ENCODE data around the gene TESK2. TPM values are rescaled to one million over a fixed set of nuclear protein-coding genes. Genes with fewer than 3 reads are reported as not detected.
A peak's percentile ranks its signal among the peaks of the same experiment; 100 is the strongest.

TESK2 gene
- total RNA-seq, 1 experiment from 2014 or later: not detected

DNA sequence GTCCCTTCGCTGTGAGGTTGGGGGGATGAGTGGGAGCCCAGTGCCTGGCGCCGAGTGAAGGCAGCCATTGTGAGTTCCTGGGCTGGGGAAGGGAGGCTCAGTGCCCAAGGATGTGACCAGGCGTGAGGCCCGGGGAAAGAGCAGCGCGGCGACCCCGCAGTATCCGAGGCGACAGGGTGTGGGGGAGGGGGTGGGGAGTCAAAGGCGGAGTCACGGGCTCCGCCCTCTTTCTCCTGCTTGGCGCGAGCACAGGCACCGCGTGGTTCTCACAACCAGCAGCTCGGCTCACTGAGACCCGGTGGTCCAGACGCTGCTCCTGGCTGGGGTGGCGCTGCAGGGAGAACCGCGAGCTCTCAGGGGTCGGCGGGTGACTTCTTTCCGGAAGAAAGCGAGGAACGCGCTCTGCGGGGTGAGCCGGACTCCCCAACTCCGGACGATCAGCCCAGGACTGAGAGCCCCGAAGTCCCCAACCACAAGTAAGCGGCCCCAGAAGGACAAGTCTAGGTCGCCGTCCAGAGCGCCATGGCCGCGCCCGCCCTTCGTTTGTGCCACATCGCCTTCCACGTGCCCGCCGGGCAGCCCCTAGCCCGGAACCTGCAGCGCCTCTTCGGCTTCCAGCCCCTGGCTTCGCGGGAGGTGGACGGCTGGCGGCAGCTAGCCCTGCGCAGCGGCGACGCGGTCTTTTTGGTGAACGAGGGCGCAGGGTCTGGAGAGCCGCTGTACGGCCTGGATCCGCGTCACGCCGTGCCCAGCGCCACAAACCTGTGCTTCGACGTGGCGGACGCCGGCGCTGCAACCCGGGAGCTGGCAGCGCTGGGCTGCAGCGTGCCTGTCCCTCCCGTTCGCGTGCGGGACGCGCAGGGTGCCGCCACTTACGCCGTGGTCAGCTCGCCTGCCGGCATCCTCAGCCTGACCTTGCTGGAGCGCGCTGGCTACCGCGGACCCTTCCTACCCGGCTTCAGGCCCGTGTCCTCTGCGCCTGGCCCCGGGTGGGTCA, 164.0 kb downstream of the TESK2 start, which contains the start of gene HPDL:
TSS of gene HPDL (plus strand) at position 269 of the 997 bp plus-strand sequence. CDS start at position 523, 254 bp downstream.
- no peaks in the 10 kb centered on the region for H3K9me3 ChIP-seq
- peak; percentile 70 for DNase-seq
- no peaks in the 10 kb centered on the region for H3K27me3 ChIP-seq
- H3K4me3 ChIP-seq: peak within 1 kb of the TSS; percentile 40
- H3K36me3 ChIP-seq: no peaks in the 10 kb centered on the region

DNA sequence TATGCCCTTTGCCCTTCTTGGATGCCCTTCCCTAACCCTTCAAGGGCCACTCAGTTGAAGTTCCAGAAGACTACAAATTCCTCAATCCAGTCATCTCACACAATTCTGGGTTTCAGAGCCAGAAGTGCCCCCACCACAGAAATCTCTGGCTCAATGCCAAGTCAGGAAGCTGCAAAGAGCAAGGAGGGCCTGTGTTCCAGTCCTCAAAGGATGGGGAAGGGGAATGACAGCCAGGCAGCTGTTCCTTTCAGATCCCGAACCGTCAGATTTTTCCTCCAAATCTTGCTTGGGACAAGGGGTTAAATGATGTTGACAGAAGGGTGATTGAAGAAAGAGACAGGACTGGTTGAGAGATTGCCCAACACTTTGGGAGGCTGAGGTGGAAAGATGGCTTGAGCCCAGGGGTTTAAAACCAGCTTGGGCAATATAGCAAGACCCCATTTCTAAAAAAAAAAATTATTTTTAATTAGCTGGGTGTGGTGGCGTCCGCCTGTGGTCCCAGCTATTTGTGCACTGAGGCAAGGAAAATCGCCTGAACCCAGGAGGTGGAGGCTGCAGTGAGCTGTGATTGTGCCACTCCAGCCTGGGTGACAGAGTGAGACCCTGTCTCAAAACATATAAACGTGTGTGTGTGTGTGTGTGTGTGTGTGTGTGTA, 165.0 kb downstream of the TESK2 start:
- Histone ChIP-seq H3K4me3 (peak overlapping the region; percentile 40), H3K27me3 (no peaks in the 10 kb centered on the region), H3K36me3 (no peaks in the 10 kb centered on the region), H3K9me3 (no peaks in the 10 kb centered on the region)
- no peak for DNase-seq

DNA sequence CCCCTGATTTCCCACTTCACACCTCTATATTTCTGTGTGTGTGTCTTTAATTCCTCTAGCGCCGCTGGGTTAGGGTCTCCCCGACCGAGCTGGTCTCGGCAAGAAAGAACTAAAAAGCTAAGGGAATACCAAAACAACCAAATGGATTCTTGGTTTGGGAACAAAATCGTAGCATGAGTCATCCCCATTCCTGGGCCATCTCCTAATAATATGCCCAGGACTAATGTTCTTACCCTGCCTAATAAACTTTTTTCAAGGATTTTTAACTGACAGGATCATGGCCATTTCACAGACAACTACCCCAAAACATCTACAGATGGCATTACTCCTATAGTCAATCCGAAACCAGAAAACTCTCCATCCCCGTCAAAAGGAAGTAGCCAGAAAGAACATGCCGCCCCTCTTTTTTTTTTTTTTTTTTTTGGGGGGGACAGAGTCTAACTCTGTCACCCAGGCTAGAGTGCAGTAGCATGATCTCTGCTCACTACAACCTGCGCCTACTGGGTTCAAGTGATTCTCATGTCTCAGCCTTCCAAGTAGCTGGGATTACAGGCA, 168.4 kb downstream of the TESK2 start:
- DNase-seq: no peak

DNA sequence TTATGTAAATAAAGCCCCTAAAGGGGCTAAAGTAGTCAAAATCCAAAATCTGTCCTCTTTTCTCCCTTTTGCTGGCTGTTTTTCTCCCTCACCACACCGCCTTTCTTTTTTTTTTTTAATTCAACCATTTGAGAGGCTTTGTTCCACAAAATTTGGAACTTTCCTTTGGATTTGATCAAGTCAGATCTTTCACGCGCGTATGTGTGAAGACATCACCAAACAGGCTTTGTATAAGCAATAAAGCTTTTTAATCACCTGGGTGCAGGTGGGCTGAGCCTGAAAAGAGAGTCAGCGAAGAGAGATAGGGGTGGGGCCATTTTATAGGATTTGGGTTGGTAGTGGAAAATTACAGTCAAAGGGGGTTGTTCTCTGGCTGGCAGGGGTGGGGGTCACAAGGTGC, 169.5 kb downstream of the TESK2 start:
- DNase-seq: no peak
- Histone ChIP-seq H3K36me3 (no peaks in the 10 kb centered on the region), H3K27me3 (no peaks in the 10 kb centered on the region), H3K4me3 (no peak overlapping the region), H3K9me3 (no peaks in the 10 kb centered on the region)

More for the DNA sequence above, 168.4 kb downstream of the TESK2 start:
- Histone ChIP-seq H3K4me3 (no peak overlapping the region), H3K9me3 (no peaks in the 10 kb centered on the region), H3K27me3 (no peaks in the 10 kb centered on the region), H3K36me3 (no peaks in the 10 kb centered on the region)

DNA sequence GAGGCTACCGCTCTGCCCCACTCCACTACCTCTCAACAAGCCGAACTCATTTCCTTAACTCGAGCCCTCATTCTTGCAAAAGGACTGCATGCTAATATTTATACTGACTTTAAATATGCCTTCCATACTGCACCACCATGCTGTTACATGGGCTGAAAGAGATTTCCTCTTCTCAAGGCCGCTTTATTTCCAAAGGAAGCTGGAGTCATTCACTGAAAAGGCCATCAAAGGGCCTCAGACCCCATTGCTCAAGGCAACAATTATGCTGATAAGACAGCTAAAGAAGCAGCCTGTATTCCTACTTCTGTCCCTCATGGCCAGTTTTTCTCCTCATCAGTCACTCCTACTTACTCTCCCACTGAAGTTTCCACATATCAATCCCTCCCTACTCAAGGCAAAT, 171.2 kb downstream of the TESK2 start:
- Histone ChIP-seq H3K4me3 (no peak overlapping the region), H3K27me3 (no peaks in the 10 kb centered on the region), H3K9me3 (0 out of 2 replicates have a peak, but pooled peaks cover 2% of the 10 kb centered on the region), H3K36me3 (no peaks in the 10 kb centered on the region)
- DNase-seq: no peak

DNA sequence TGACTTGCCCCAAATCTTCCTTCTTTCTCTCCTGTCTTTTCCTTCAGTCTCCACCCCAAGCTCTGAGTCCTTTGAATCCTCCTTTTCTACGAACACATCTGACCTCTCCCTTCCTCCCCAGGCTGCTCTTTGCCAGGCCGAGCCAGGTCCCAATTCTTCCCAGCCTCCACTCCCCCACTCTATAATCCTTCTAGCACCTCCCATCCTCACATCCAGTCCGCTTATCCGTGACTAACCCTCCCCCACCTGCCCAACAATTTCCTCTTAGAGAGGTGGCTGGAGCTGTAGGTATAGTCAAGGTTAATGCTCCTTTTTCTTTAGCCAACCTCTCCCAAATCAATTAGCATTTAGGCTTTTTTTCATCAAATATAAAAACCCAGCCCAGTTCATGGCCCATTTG, 173.8 kb downstream of the TESK2 start:
- H3K36me3 ChIP-seq: no peaks in the 10 kb centered on the region
- DNase-seq: no peak
- H3K9me3 ChIP-seq: 0 out of 2 replicates have a peak, but pooled peaks cover 2% of the 10 kb centered on the region
- H3K4me3 ChIP-seq: no peak overlapping the region
- H3K27me3 ChIP-seq: no peaks in the 10 kb centered on the region

DNA sequence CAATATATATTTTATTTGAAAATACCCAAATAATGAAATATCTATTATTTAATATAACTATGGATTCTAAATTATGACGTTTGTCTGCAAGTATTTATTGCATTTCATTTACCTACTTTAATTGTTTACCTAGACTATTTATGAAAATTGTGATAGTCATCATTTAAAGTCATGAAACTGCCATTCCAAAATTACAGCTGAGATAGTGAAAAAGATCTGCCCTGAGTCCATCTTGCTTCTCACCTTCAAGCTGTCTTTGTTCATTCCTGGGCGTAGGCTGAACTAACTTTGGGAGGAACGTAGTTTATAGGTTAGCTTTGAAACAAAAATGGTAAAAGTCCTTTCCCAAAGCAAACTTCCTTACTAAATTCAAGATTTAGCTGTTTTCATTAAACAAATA, 176.7 kb downstream of the TESK2 start:
- DNase-seq: no peak
- H3K4me3 ChIP-seq: no peak overlapping the region
- H3K27me3 ChIP-seq: no peaks in the 10 kb centered on the region
- no peaks in the 10 kb centered on the region for H3K36me3 ChIP-seq
- H3K9me3 ChIP-seq: 0 out of 2 replicates have a peak, but pooled peaks cover 2% of the 10 kb centered on the region

DNA sequence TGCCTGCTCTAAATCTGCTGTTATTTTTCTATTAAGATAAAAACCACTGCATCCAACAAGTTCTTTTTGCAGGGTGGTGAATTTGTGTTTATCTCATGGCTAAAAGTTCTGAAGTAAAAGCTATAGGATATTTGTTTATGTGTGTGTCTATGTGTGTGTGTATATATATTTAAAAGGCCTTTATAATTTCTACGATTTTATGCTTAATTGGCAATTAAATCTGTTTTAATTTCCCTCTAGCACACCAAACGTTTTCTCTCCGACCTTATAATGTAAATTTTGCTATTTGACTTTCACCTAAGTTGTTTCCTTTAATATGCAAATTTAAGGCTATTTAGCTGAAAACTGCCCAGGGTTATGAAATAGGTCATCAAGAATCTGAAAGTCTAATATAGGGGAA, 184.1 kb downstream of the TESK2 start:
- no peak for DNase-seq
- Histone ChIP-seq H3K36me3 (no peaks in the 10 kb centered on the region), H3K4me3 (no peak overlapping the region), H3K27me3 (no peaks in the 10 kb centered on the region), H3K9me3 (no peaks in the 10 kb centered on the region)

DNA sequence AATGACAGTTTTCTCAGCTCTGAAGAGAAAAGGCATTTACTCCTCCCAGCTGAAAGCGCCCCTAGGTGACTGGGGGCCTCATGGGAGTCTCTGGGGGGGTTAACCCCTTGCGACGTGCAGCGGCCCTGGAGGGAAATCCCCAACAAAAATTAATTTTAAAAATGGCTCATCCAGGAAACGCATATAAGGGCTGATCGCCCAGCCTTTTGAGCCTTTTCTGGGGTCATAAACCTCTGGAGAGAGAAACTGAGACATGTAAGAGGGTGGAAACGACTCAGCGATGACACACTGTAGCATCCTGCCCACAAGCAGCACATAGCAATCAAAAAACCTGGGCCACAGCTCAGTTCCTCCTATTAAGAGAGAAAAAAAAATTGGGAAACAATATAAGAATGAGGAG, 184.6 kb downstream of the TESK2 start:
- no peaks in the 10 kb centered on the region for H3K27me3 ChIP-seq
- no peaks in the 10 kb centered on the region for H3K36me3 ChIP-seq
- H3K4me3 ChIP-seq: no peak overlapping the region
- H3K9me3 ChIP-seq: no peaks in the 10 kb centered on the region
- no peak for DNase-seq

DNA sequence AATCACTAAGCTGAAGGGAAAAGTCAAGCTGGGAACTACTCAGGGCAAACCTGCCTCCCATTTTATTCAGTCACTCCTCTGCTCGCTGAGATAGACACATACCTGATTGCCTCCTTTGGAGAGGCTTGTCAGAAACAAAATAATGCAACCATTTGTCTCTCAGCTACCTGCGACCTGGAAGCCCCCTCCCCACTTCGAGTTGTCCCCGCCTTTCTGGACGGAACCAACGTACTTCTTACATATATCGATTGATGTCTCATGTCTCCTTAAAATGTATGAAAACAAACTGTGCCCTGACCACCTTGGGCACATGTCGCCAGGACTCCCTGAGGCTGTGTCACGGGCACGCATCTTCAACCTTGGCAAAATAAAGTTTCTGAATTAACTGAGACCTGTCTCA, 185.7 kb downstream of the TESK2 start:
- Histone ChIP-seq H3K36me3 (no peaks in the 10 kb centered on the region), H3K9me3 (no peaks in the 10 kb centered on the region), H3K27me3 (no peaks in the 10 kb centered on the region), H3K4me3 (no peak overlapping the region)
- DNase-seq: no peak

DNA sequence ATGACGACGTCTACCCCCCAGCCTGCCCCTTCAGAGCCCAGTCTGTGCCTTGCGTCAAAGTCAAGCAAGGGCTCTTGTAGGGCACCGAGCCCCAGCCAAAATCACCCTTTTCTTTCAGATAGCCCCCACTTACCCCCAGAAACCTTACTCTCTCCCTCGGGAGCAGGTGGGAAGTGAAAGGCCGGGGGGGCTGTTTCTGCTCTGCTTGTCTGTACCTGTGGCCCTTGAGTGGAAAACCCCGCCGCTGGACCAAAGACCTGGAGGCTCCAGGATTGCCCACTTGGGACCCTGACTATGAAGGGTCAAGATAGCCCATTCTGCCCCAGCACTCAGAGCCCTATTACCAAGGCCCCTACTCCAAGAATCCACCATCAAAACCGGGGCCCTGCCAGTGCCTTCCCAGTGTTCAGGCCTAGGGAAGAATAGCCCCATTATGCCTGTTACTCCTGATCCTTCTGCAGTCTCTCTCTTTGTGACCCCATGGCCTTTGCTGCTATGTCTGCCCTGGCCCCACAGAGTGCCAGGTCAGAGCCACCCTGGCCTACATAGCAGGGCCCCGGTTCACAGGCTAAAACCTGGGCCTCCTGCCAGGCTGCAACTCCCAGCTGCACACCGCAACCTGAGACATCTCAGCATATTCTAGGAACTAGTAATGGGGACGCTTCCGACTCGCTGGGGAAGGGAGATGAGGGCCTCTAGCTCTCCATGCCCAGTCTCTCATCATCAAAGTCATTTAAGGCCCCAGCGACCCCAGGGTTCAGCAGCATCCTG, 186.5 kb downstream of the TESK2 start:
- no peaks in the 10 kb centered on the region for H3K36me3 ChIP-seq
- no peak for DNase-seq
- H3K27me3 ChIP-seq: no peaks in the 10 kb centered on the region
- peak overlapping the region; percentile 86 for H3K4me3 ChIP-seq
- no peaks in the 10 kb centered on the region for H3K9me3 ChIP-seq

DNA sequence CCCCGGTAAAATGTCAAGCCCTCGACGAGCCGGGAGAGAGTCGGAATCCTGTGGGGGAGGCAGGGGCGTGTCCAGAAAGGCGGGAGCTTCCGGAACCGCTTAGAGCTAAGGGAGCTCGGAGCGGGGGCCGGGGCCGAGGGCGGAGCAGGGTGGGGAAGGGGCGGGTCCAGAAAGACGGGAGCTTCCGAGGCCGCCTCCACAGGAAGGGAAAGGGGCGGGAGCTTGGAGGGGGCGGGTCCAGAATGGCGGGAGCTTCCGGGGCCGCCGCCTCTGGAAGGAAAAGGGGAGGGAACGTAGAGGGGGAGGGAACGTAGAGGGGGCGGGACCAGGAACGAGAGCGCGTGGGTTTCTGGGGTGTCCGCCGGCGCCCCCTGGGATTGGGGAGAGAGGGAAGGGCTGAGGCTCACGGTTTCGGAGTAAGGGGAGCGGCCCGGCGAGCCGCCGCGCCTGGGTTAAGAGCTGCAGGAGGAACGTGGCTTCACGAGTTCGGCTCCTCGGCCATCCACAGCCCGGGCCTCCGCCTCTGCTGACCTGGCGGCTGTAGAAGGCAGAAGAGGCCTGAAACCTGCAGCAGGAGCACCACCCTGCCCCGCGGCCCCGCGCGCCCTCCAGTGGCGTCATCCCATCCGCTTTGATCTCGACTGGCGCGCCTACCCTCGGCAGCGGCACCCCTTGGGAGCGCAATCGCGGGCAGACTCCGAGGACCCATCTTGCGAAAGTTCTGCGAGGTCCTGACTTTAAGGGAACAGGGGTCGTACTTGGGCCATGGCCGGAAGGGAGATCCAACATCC, 187.2 kb downstream of the TESK2 start:
- no peaks in the 10 kb centered on the region for H3K9me3 ChIP-seq
- no peaks in the 10 kb centered on the region for H3K36me3 ChIP-seq
- H3K27me3 ChIP-seq: no peaks in the 10 kb centered on the region
- DNase-seq: peak; percentile 98
- peak overlapping the region; percentile 86 for H3K4me3 ChIP-seq

DNA sequence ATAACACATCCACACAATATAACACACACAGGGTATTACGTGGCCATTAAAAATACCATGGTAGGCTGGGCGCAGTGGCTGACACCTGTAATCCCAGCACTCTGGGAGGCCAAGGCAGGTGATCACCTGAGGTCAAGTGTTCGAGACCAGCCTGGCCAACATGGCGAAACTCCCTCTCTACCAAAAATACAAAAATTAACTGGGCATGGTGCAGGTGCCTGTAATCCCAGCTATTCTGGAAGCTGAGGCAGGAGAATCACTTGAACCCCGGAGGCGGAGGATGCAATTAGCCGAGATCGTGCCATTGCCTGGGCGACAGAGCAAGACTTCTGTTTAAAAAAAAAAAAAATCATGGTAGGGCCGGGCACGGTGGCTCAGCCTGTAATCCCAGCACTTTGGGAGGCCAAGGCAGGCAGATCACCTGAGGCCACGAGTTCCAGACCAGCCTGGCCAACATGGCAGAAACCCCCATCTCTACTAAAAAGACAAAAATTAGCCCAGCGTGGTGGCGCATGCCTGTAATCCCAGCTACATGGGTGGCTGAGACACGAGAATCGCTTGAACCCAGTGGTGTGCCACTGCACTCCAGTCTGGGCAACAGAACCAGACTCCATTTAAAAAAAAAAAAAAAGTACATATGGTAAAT, 188.3 kb downstream of the TESK2 start:
- Histone ChIP-seq H3K9me3 (no peaks in the 10 kb centered on the region), H3K36me3 (no peaks in the 10 kb centered on the region), H3K27me3 (no peaks in the 10 kb centered on the region), H3K4me3 (peak overlapping the region; percentile 86)
- no peak for DNase-seq

DNA sequence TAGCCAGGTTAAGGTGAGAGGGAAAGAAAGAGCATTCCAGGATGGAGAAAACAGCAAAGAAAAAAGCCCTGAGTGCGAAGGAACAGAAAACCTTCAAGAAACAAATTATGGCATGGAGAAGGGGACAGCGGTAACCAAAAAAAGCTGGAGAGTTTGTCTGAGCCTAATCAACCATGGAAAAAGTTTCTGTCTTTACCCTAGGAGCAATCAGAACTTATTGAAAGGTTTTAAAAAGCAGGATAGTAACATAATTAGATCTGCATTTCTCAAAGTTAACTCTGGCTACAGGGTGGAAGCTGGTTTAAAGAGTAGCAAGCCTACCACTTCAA, 190.3 kb downstream of the TESK2 start:
- H3K4me3 ChIP-seq: no peak overlapping the region
- H3K27me3 ChIP-seq: no peaks in the 10 kb centered on the region
- H3K36me3 ChIP-seq: no peaks in the 10 kb centered on the region
- H3K9me3 ChIP-seq: no peaks in the 10 kb centered on the region
- DNase-seq: no peak

DNA sequence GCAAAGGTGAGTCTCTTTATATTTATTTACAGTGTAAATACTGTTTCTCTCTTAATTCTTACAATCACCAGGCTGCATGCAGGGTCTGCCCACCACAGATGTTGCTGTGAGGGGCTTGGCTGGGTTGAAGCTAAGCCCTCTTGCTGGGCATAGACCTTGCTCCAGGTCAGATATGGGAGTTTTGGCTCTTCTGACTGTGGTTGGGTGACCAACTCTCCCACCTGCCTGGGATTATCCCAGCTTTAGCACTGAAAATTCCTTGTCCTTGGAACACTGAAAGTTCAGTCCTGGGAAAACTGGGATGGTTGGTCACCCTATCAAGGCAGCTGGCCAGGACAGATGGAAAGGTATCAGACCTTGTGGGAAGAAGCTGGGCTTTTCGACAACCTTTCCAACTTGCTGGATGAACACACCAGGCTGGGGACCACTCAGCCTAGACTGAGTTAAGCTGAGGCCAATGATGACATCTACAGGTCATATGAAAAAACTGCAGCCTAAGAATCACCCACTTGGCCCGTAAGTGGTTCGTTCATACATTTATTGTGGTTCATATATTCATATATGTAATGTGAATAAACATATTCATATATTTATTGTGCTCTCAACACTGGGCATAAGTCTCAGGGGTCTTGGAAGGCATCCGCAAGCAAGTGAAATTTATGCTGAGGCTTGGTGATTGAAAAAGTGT, 190.8 kb downstream of the TESK2 start:
- Histone ChIP-seq H3K27me3 (no peaks in the 10 kb centered on the region), H3K36me3 (no peaks in the 10 kb centered on the region), H3K4me3 (no peak overlapping the region), H3K9me3 (no peaks in the 10 kb centered on the region)
- peak; percentile 23 for DNase-seq

Measured in MG63 (cell line).